Mammary microvascular endothelial cell (primary cell): ENCODE measurements around the gene PPP4C. TPM values are rescaled to one million over a fixed set of nuclear protein-coding genes. Genes with fewer than 3 reads are reported as not detected.

Source experiments
- total RNA-seq: library from RNA; depleted of rRNA; stranded (reverse); fragments of >200 nt; gene quantifications from 2 replicates; pipeline ENCODE4 v1.2.3, GENCODE V29; 2015

PPP4C gene
- 120 and 147 TPM in 2 replicates for total RNA-seq

GRCh38 chr16:30075503-30076275, at the start of gene PPP4C:
TSS of gene PPP4C (plus strand) at chr16:30075994. CDS start at chr16:30076378, 384 bp downstream.

GRCh38 chr16:30030841-30031413, 44.9 kb upstream of the PPP4C start, which contains the start of gene TLCD3B:
TSS of gene TLCD3B (minus strand) at chr16:30031271. CDS start at chr16:30030527, 744 bp downstream.

GRCh38 chr16:30065102-30065942, 10.5 kb upstream of the PPP4C start, which contains the start of gene ALDOA:
TSS of gene ALDOA (plus strand) at chr16:30065760. CDS start at chr16:30066898, 1,138 bp downstream.

GRCh38 chr16:30091474-30092372, 15.9 kb downstream of the PPP4C start, which contains the start of gene TBX6:
TSS of gene TBX6 (minus strand) at chr16:30091924. CDS start at chr16:30091193, 731 bp downstream.

GRCh38 chr16:30096105-30096861, 20.5 kb downstream of the PPP4C start, which contains the start of gene YPEL3:
TSS of gene YPEL3 (minus strand) at chr16:30096213. CDS start at chr16:30095482, 731 bp downstream.

GRCh38 chr16:30113031-30113710, 37.4 kb downstream of the PPP4C start, which contains the start of gene GDPD3:
TSS of gene GDPD3 (minus strand) at chr16:30113537. CDS start at chr16:30113478, 59 bp downstream.

Other genes starting within 250 kb of the PPP4C start
- 78.5 and 87.1 TPM in 2 replicates for gene CDIPT, start 212.8 kb upstream of the PPP4C start, total RNA-seq
- gene SEZ6L2, start 176.4 kb upstream of the PPP4C start, total RNA-seq, result 0.27 and 0.74 TPM in 2 replicates
- 0.07 and 0.34 TPM in 2 replicates for gene ASPHD1, start 175.5 kb upstream of the PPP4C start, total RNA-seq
- gene KCTD13, start 149.8 kb upstream of the PPP4C start, total RNA-seq, result 6.9 and 10.1 TPM in 2 replicates
- 145 and 159 TPM in 2 replicates for gene TMEM219, start 113.9 kb upstream of the PPP4C start, total RNA-seq
- gene TAOK2, start 102.1 kb upstream of the PPP4C start, total RNA-seq, result 72.7 and 73.7 TPM in 2 replicates
- 12.1 and 19.0 TPM in 2 replicates for gene HIRIP3, start 80.4 kb upstream of the PPP4C start, total RNA-seq
- 86.9 and 128 TPM in 2 replicates for gene INO80E, start 79.8 kb upstream of the PPP4C start, total RNA-seq
- gene DOC2A, start 65.0 kb upstream of the PPP4C start, total RNA-seq, result 0.39 TPM in 1 of 2 replicates, not detected in the other
- not detected in 2 replicates for gene C16orf92, start 52.8 kb upstream of the PPP4C start, total RNA-seq
- 0.34 TPM in 1 of 2 replicates, not detected in the other for gene TLCD3B, start 44.7 kb upstream of the PPP4C start, total RNA-seq
- 1,206 and 1,287 TPM in 2 replicates for gene ALDOA, start 10.2 kb upstream of the PPP4C start, total RNA-seq
- 0.10 TPM in 1 of 2 replicates, not detected in the other for gene TBX6, start 15.9 kb downstream of the PPP4C start, total RNA-seq
- gene YPEL3, start 20.2 kb downstream of the PPP4C start, total RNA-seq, result 17.7 and 21.3 TPM in 2 replicates
- 0.49 and 0.80 TPM in 2 replicates for gene GDPD3, start 37.5 kb downstream of the PPP4C start, total RNA-seq
- 127 and 147 TPM in 2 replicates for gene MAPK3, start 47.2 kb downstream of the PPP4C start, total RNA-seq
- 4.5 and 7.1 TPM in 2 replicates for gene CORO1A, start 107.6 kb downstream of the PPP4C start, total RNA-seq
- gene BOLA2B, start 117.7 kb downstream of the PPP4C start, total RNA-seq, result 512 and 763 TPM in 2 replicates
- gene SLX1A, start 117.9 kb downstream of the PPP4C start, total RNA-seq, result 31.9 and 47.6 TPM in 2 replicates
- gene SULT1A3, start 123.3 kb downstream of the PPP4C start, total RNA-seq, result 9.0 and 26.8 TPM in 2 replicates
- gene NPIPB13, start 172.5 kb downstream of the PPP4C start, total RNA-seq, result 0.10 and 0.27 TPM in 2 replicates